ENCODE measurements around the gene IL34.

Gene IL34

GRCh38 chr16:70699696-70700095, 53.3 kb downstream of the IL34 start:
- H3K9me3 ChIP-seq (ENCODE audit: low read depth, low read length) = no peaks in the 10 kb centered on the region
- H3K9ac ChIP-seq (ENCODE audit: insufficient read length) = no peak overlapping the region
- DNase-seq (ENCODE audit: low read depth, low spot score) = no peak
- no peak overlapping the region for H3K4me3 ChIP-seq
- no peak for TF ChIP-seq EZH2 (IDR thresholded peaks at IDR 0.05)
- no peaks in the 10 kb centered on the region for H3K36me3 ChIP-seq (ENCODE audit: insufficient read depth, low read length)
- H3K27ac ChIP-seq = no peak overlapping the region

- no peak overlapping the region for H3K4me3 ChIP-seq
- TF ChIP-seq FOXP2 (optimal IDR thresholded peaks at IDR 0.05; ENCODE audit: control extremely low read depth, extremely low read length, insufficient read depth) (no peak), POLR2AphosphoS5 (IDR thresholded peaks at IDR 0.05; ENCODE audit: borderline replicate concordance, low read depth, low read length) (no peak), EZH2 (IDR thresholded peaks at IDR 0.05) (no peak)
- H3K9me3 ChIP-seq (ENCODE audit: low read depth, low read length) = no peaks in the 10 kb centered on the region
- no peak for DNase-seq (ENCODE audit: low read depth, low spot score)
- H3K36me3 ChIP-seq (ENCODE audit: insufficient read depth, low read length) = no peaks in the 10 kb centered on the region
- H3K9ac ChIP-seq (ENCODE audit: insufficient read length) = no peak overlapping the region
- H3K27ac ChIP-seq = no peak overlapping the region
These were observed 54.0 kb downstream of the IL34 start for GRCh38 chr16:70700101-70701020.

- H3K4me3 ChIP-seq = no peak overlapping the region
- no peaks in the 10 kb centered on the region for H3K9me3 ChIP-seq (ENCODE audit: low read depth, low read length)
- no peaks in the 10 kb centered on the region for H3K36me3 ChIP-seq (ENCODE audit: insufficient read depth, low read length)
- DNase-seq (ENCODE audit: low read depth, low spot score) = no peak
- no peak overlapping the region for H3K9ac ChIP-seq (ENCODE audit: insufficient read length)
- no peak for TF ChIP-seq POLR2AphosphoS5 (IDR thresholded peaks at IDR 0.05; ENCODE audit: borderline replicate concordance, low read depth, low read length)
- no peak for TF ChIP-seq EZH2 (IDR thresholded peaks at IDR 0.05)
- no peak for TF ChIP-seq FOXP2 (optimal IDR thresholded peaks at IDR 0.05; ENCODE audit: control extremely low read depth, extremely low read length, insufficient read depth)
- H3K27ac ChIP-seq = no peak overlapping the region
These were observed 54.7 kb downstream of the IL34 start for GRCh38 chr16:70701036-70701435.

GRCh38 chr16:70701596-70701995, 55.2 kb downstream of the IL34 start:
- TF ChIP-seq POLR2AphosphoS5 (IDR thresholded peaks at IDR 0.05; ENCODE audit: borderline replicate concordance, low read depth, low read length) (no peak), EZH2 (IDR thresholded peaks at IDR 0.05) (no peak), FOXP2 (optimal IDR thresholded peaks at IDR 0.05; ENCODE audit: control extremely low read depth, extremely low read length, insufficient read depth) (no peak)
- DNase-seq (ENCODE audit: low read depth, low spot score) = no peak
- H3K9me3 ChIP-seq (ENCODE audit: low read depth, low read length) = no peaks in the 10 kb centered on the region
- no peaks in the 10 kb centered on the region for H3K36me3 ChIP-seq (ENCODE audit: insufficient read depth, low read length)
- no peak overlapping the region for H3K4me3 ChIP-seq
- no peak overlapping the region for H3K27ac ChIP-seq
- H3K9ac ChIP-seq (ENCODE audit: insufficient read length) = no peak overlapping the region

GRCh38 chr16:70701998-70702397, 55.6 kb downstream of the IL34 start:
- TF ChIP-seq EZH2 (IDR thresholded peaks at IDR 0.05) (no peak), FOXP2 (optimal IDR thresholded peaks at IDR 0.05; ENCODE audit: control extremely low read depth, extremely low read length, insufficient read depth) (no peak), POLR2AphosphoS5 (IDR thresholded peaks at IDR 0.05; ENCODE audit: borderline replicate concordance, low read depth, low read length) (no peak)
- Histone ChIP-seq H3K27ac (no peak overlapping the region), H3K4me3 (no peak overlapping the region), H3K9me3 (ENCODE audit: low read depth, low read length) (no peaks in the 10 kb centered on the region), H3K36me3 (ENCODE audit: insufficient read depth, low read length) (no peaks in the 10 kb centered on the region), H3K9ac (ENCODE audit: insufficient read length) (no peak overlapping the region)
- DNase-seq (ENCODE audit: low read depth, low spot score) = no peak

- no peak overlapping the region for H3K9ac ChIP-seq (ENCODE audit: insufficient read length)
- peak overlapping the region; percentile 92 for H3K27ac ChIP-seq
- no peaks in the 10 kb centered on the region for H3K36me3 ChIP-seq (ENCODE audit: insufficient read depth, low read length)
- no peaks in the 10 kb centered on the region for H3K9me3 ChIP-seq (ENCODE audit: low read depth, low read length)
- no peak for DNase-seq (ENCODE audit: low read depth, low spot score)
- TF ChIP-seq EZH2 (IDR thresholded peaks at IDR 0.05) = no peak
- TF ChIP-seq POLR2AphosphoS5 (IDR thresholded peaks at IDR 0.05; ENCODE audit: borderline replicate concordance, low read depth, low read length) = no peak
- no peak for TF ChIP-seq FOXP2 (optimal IDR thresholded peaks at IDR 0.05; ENCODE audit: control extremely low read depth, extremely low read length, insufficient read depth)
- H3K4me3 ChIP-seq = no peak overlapping the region
These were observed 56.3 kb downstream of the IL34 start for GRCh38 chr16:70702624-70703023.

GRCh38 chr16:70703041-70703834, 56.9 kb downstream of the IL34 start:
- H3K9me3 ChIP-seq (ENCODE audit: low read depth, low read length) = no peaks in the 10 kb centered on the region
- DNase-seq (ENCODE audit: low read depth, low spot score) = no peak
- peak overlapping the region; percentile 92 for H3K27ac ChIP-seq
- no peaks in the 10 kb centered on the region for H3K36me3 ChIP-seq (ENCODE audit: insufficient read depth, low read length)
- H3K9ac ChIP-seq (ENCODE audit: insufficient read length) = peak overlapping the region; percentile 41
- H3K4me3 ChIP-seq = no peak overlapping the region
- TF ChIP-seq FOXP2 (optimal IDR thresholded peaks at IDR 0.05; ENCODE audit: control extremely low read depth, extremely low read length, insufficient read depth) = no peak
- no peak for TF ChIP-seq POLR2AphosphoS5 (IDR thresholded peaks at IDR 0.05; ENCODE audit: borderline replicate concordance, low read depth, low read length)
- no peak for TF ChIP-seq EZH2 (IDR thresholded peaks at IDR 0.05)

GRCh38 chr16:70703835-70704381, 57.5 kb downstream of the IL34 start:
- no peak for DNase-seq (ENCODE audit: low read depth, low spot score)
- H3K4me3 ChIP-seq = no peak overlapping the region
- H3K36me3 ChIP-seq (ENCODE audit: insufficient read depth, low read length) = no peaks in the 10 kb centered on the region
- TF ChIP-seq FOXP2 (optimal IDR thresholded peaks at IDR 0.05; ENCODE audit: control extremely low read depth, extremely low read length, insufficient read depth) (no peak), POLR2AphosphoS5 (IDR thresholded peaks at IDR 0.05; ENCODE audit: borderline replicate concordance, low read depth, low read length) (no peak), EZH2 (IDR thresholded peaks at IDR 0.05) (no peak)
- no peaks in the 10 kb centered on the region for H3K9me3 ChIP-seq (ENCODE audit: low read depth, low read length)
- H3K27ac ChIP-seq = peak overlapping the region; percentile 92
- no peak overlapping the region for H3K9ac ChIP-seq (ENCODE audit: insufficient read length)
